Left lung (tissue), 10 donors: ENCODE measurements around the gene ASCL5. TPM values are rescaled to one million over a fixed set of nuclear protein-coding genes. Genes with fewer than 3 reads are reported as not detected.

Experiments
- ATAC-seq: fragments of 200-7000 bp; cut with Tn5 transposase; one replicate; pipeline ENCODE4 v1.9.1; 2020; ENCODE audit warnings: moderate library complexity
- DNase-seq, 4 donors: peaks; one replicate each; pipeline ENCODE4 v3.0.0-alpha.2; 2013 to 2020
- H3K27ac ChIP-seq, 2 donors: fragments of 200-600 bp; sonication (generic) in 1 of 2; one replicate each; pipeline versions ENCODE4 v1.5.0 to v1.8.0; 2020 to 2021
- H3K27me3 ChIP-seq, 2 donors: fragments of 200-600 bp; sonication (generic) in 1 of 2; one replicate each; pipeline versions ENCODE4 v1.5.0 to v1.8.0; 2020 to 2021
- H3K36me3 ChIP-seq, 2 donors: fragments of 200-600 bp; sonication (generic) in 1 of 2; one replicate each; pipeline versions ENCODE4 v1.5.0 to v1.8.0; 2020 to 2021
- H3K4me1 ChIP-seq, 2 donors: fragments of 200-600 bp; one replicate each; pipeline ENCODE4 v1.8.0; 2021
- H3K4me3 ChIP-seq, 2 donors: fragments of 200-600 bp; sonication (generic) in 1 of 2; one replicate each; pipeline versions ENCODE4 v1.5.0 to v1.8.0; 2020 to 2021; ENCODE audit warnings: mild to moderate bottlenecking in 1 of 2
- H3K9me3 ChIP-seq, 2 donors: fragments of 200-600 bp; sonication (generic) in 1 of 2; one replicate each; pipeline versions ENCODE4 v1.5.0 to v1.8.0; 2020 to 2021
- CTCF ChIP-seq, 2 donors: fragments of 200-600 bp; sonication (generic) in 1 of 2; IDR thresholded peaks; one replicate each; pipeline versions ENCODE4 v1.5.0 to v1.8.0; 2021; ENCODE audit warnings: antibody characterized with exemption in 2 of 2
- intact Hi-C, 2 donors: fragments of 100-400 bp; cut with DNase I; formaldehyde crosslinking; loops; one replicate each; pipeline versions ENCODE4 v1.11.2 to v1.14.2; 2022
- polyA plus RNA-seq, 6 donors: library from polyadenylated mRNA; unstranded; fragments of 120-200 nt; gene quantifications; one replicate each; pipeline ENCODE4 v1.2.1, GENCODE V29; 2013; ENCODE audit not compliant: insufficient read length in 6 of 6
- total RNA-seq, 2 donors: library from RNA; stranded (reverse); fragmentation: NEBNext Ultra II Directional; extraction: Animal tissue kit (Norgen Biotek cat#: 25700); gene quantifications; one replicate each; pipeline ENCODE4 v1.2.1, GENCODE V29; 2021
- donor health status: DM: no; HTN: yes; CAD: no.
- donor health status: DM: no; HTN: no; CAD: no.

The ASCL5 gene
- total and polyA plus RNA-seq, 8 donors: 0.21 to 1.0 (median 0.58) TPM

- Histone ChIP-seq H3K36me3 (no peaks in the 10 kb centered on the region), H3K4me3 (no peak overlapping the region), H3K4me1 (no peaks in the 10 kb centered on the region), H3K9me3 (no peaks in the 10 kb centered on the region), H3K27me3 (no peaks in the 10 kb centered on the region), H3K27ac (no peak overlapping the region)
- no peak for TF ChIP-seq CTCF (IDR thresholded peaks at IDR 0.05)
- ATAC-seq (no peak), DNase-seq (no peak)
- intact Hi-C loops: no loop called here
These were observed 31.4 kb downstream of the ASCL5 start for GRCh38 chr1:201095581-201095980.

- intact Hi-C loops: no loop called here
- no peak for DNase-seq
- ATAC-seq: no peak
- H3K27me3 ChIP-seq: no peaks in the 10 kb centered on the region
- TF ChIP-seq CTCF (IDR thresholded peaks at IDR 0.05): no peak
- H3K4me3 ChIP-seq: no peak overlapping the region
- no peaks in the 10 kb centered on the region for H3K36me3 ChIP-seq
- H3K4me1 ChIP-seq: no peaks in the 10 kb centered on the region
- no peaks in the 10 kb centered on the region for H3K9me3 ChIP-seq
- no peak overlapping the region for H3K27ac ChIP-seq
These were observed 32.2 kb downstream of the ASCL5 start for GRCh38 chr1:201094832-201095231.

GRCh38 chr1:201093962-201094361, 33.0 kb downstream of the ASCL5 start:
- Histone ChIP-seq H3K27me3 (no peaks in the 10 kb centered on the region), H3K36me3 (no peaks in the 10 kb centered on the region), H3K27ac (no peak overlapping the region), H3K4me3 (no peak overlapping the region), H3K9me3 (no peaks in the 10 kb centered on the region), H3K4me1 (no peaks in the 10 kb centered on the region)
- no peak for TF ChIP-seq CTCF (IDR thresholded peaks at IDR 0.05)
- ATAC-seq: no peak
- intact Hi-C loops: no loop called here
- no peak for DNase-seq

GRCh38 chr1:201093561-201093960, 33.4 kb downstream of the ASCL5 start:
- Histone ChIP-seq H3K4me3 (no peak overlapping the region), H3K27me3 (no peaks in the 10 kb centered on the region), H3K4me1 (no peaks in the 10 kb centered on the region), H3K9me3 (no peaks in the 10 kb centered on the region), H3K27ac (no peak overlapping the region), H3K36me3 (no peaks in the 10 kb centered on the region)
- DNase-seq (no peak), ATAC-seq (no peak)
- no peak for TF ChIP-seq CTCF (IDR thresholded peaks at IDR 0.05)
- intact Hi-C loops: no loop called here

GRCh38 chr1:201092738-201093137, 34.2 kb downstream of the ASCL5 start:
- no peaks in the 10 kb centered on the region for H3K36me3 ChIP-seq
- ATAC-seq: no peak
- intact Hi-C loops: no loop called here
- no peak overlapping the region for H3K27ac ChIP-seq
- no peak for TF ChIP-seq CTCF (IDR thresholded peaks at IDR 0.05)
- no peaks in the 10 kb centered on the region for H3K4me1 ChIP-seq
- H3K4me3 ChIP-seq: no peak overlapping the region
- H3K9me3 ChIP-seq: no peaks in the 10 kb centered on the region
- H3K27me3 ChIP-seq: no peaks in the 10 kb centered on the region
- DNase-seq: no peak
